Hepatocyte (in vitro differentiated cells): Measurements from ENCODE around the gene NUF2. TPM values are rescaled to one million over a fixed set of nuclear protein-coding genes. Genes with fewer than 3 reads are reported as not detected.

ENCODE experiments used
- DNase-seq: peaks from one replicate; pipeline ENCODE4 v3.0.0-alpha.2; 2016; ENCODE audit warnings: low spot score
- H2AFZ ChIP-seq: fragments of 200-600 bp; sonication (generic); 2 replicates; pipeline ENCODE4 v1.6.0; 2016; ENCODE audit warnings: antibody characterized with exemption, mild to moderate bottlenecking
- H3K27ac ChIP-seq: fragments of 200-600 bp; sonication (generic); 2 replicates; pipeline ENCODE4 v1.5.1; 2016; ENCODE audit warnings: mild to moderate bottlenecking
- H3K27me3 ChIP-seq: fragments of 200-600 bp; sonication (generic); 2 replicates; pipeline ENCODE4 v1.6.1; 2016
- H3K36me3 ChIP-seq: fragments of 200-600 bp; sonication (generic); replicated peaks from 2 replicates; pipeline ENCODE4 v1.5.1; 2016; ENCODE audit warnings: low read depth; ENCODE audit not compliant: insufficient read depth
- H3K4me1 ChIP-seq: fragments of 200-600 bp; sonication (generic); 2 replicates; pipeline ENCODE4 v1.5.1; 2016; ENCODE audit warnings: mild to moderate bottlenecking, moderate library complexity; ENCODE audit not compliant: insufficient read depth
- H3K4me2 ChIP-seq: fragments of 200-600 bp; sonication (generic); 2 replicates; pipeline ENCODE4 v1.6.0; 2016
- H3K4me3 ChIP-seq: fragments of 200-600 bp; sonication (generic); 2 replicates; pipeline ENCODE4 v1.5.1; 2016; ENCODE audit warnings: mild to moderate bottlenecking
- H3K79me2 ChIP-seq: fragments of 200-600 bp; sonication (generic); 2 replicates; pipeline ENCODE4 v1.6.0; 2017; ENCODE audit warnings: mild to moderate bottlenecking
- H3K9me2 ChIP-seq: fragments of 200-600 bp; sonication (generic); replicated peaks from 2 replicates; pipeline ENCODE4 v1.6.0; 2017; ENCODE audit warnings: mild to moderate bottlenecking; ENCODE audit not compliant: insufficient read depth
- H3K9me3 ChIP-seq: fragments of 200-600 bp; sonication (generic); 2 replicates; pipeline ENCODE4 v1.5.1; 2016; ENCODE audit warnings: low read depth, mild to moderate bottlenecking
- H4K20me1 ChIP-seq: fragments of 200-600 bp; sonication (generic); 2 replicates; pipeline ENCODE4 v1.6.0; 2016; ENCODE audit warnings: mild to moderate bottlenecking; ENCODE audit not compliant: insufficient read depth, poor library complexity, severe bottlenecking
- CTCF ChIP-seq: fragments of 200-600 bp; sonication (generic); IDR thresholded peaks from 2 replicates; pipeline ENCODE4 v1.5.1; 2016; ENCODE audit warnings: antibody characterized with exemption, mild to moderate bottlenecking; ENCODE audit not compliant: poor library complexity
- EZH2 ChIP-seq: fragments of 200-600 bp; sonication (generic); IDR thresholded peaks from 2 replicates; pipeline ENCODE4 v1.6.1; 2016; ENCODE audit warnings: antibody characterized with exemption, mild to moderate bottlenecking, borderline replicate concordance
- EZH2phosphoT487 ChIP-seq: fragments of 200-600 bp; sonication (generic); IDR thresholded peaks from one replicate; pipeline ENCODE4 v1.6.1; 2018; ENCODE audit warnings: antibody characterized with exemption, mild to moderate bottlenecking, low read depth, moderate library complexity; ENCODE audit not compliant: unreplicated experiment, severe bottlenecking
- WGBS: methylation state at CpG from one replicate; pipeline ENCODE4 v1.1.6; 2016; ENCODE audit warnings: low lambda C conversion rate; ENCODE audit errors: missing lambda C conversion rate; 5-methylcytosine and 5-hydroxymethylcytosine counted together
- polyA plus RNA-seq: library from polyadenylated mRNA; unstranded; fragments of >200 nt; fragmentation: Nextera tagmentation; extraction: Ambion mirVana; gene quantifications from 2 replicates; pipeline ENCODE4 v1.2.1, GENCODE V29; 2016
- total RNA-seq: library from RNA; depleted of rRNA; stranded (reverse); fragments of >200 nt; gene quantifications from 2 replicates; pipeline ENCODE4 v1.2.3, GENCODE V29; 2014

NUF2 gene
- total and polyA plus RNA-seq, 2 experiments from 2014 or later = 2.6 to 7.0 TPM

GRCh38 chr1:163379801-163380200, 58.0 kb downstream of the NUF2 start:
- no peak for DNase-seq
- no peaks in the 10 kb centered on the region for H3K9me2 ChIP-seq
- H3K4me2 ChIP-seq = no peak overlapping the region
- no peaks in the 10 kb centered on the region for H3K27me3 ChIP-seq
- no peaks in the 10 kb centered on the region for H3K36me3 ChIP-seq
- WGBS = 98% methylated on average over 4 of the region's 4 CpGs
- H2AFZ ChIP-seq = no peak overlapping the region
- TF ChIP-seq EZH2phosphoT487 (no peak), EZH2 (no peak), CTCF (no peak)
- no peak overlapping the region for H3K4me3 ChIP-seq
- H3K4me1 ChIP-seq = peaks cover 15% of the 10 kb centered on the region
- no peaks in the 10 kb centered on the region for H3K9me3 ChIP-seq
- H4K20me1 ChIP-seq = no peaks in the 10 kb centered on the region
- H3K27ac ChIP-seq = no peak overlapping the region
- no peaks in the 10 kb centered on the region for H3K79me2 ChIP-seq

- no peaks in the 10 kb centered on the region for H3K27me3 ChIP-seq
- no peaks in the 10 kb centered on the region for H3K36me3 ChIP-seq
- TF ChIP-seq EZH2 (no peak), EZH2phosphoT487 (no peak), CTCF (no peak)
- H3K27ac ChIP-seq = peak overlapping the region; percentile 11
- peak; percentile 6 for DNase-seq
- peak overlapping the region; percentile 32 for H3K4me2 ChIP-seq
- no peaks in the 10 kb centered on the region for H3K79me2 ChIP-seq
- no peaks in the 10 kb centered on the region for H3K9me2 ChIP-seq
- 57% methylated on average over 2 of the region's 2 CpGs for WGBS
- H3K4me3 ChIP-seq = no peak overlapping the region
- H2AFZ ChIP-seq = no peak overlapping the region
- H3K9me3 ChIP-seq = no peaks in the 10 kb centered on the region
- H4K20me1 ChIP-seq = no peaks in the 10 kb centered on the region
- peaks cover 15% of the 10 kb centered on the region for H3K4me1 ChIP-seq
Observed at GRCh38 chr1:163381487-163382184, 59.9 kb downstream of the NUF2 start.

GRCh38 chr1:163382395-163382794, 60.6 kb downstream of the NUF2 start:
- Histone ChIP-seq H3K4me3 (no peak overlapping the region), H4K20me1 (no peaks in the 10 kb centered on the region), H3K36me3 (no peaks in the 10 kb centered on the region), H3K4me2 (peak overlapping the region; percentile 32), H3K79me2 (no peaks in the 10 kb centered on the region), H3K27ac (no peak overlapping the region), H3K27me3 (no peaks in the 10 kb centered on the region), H2AFZ (no peak overlapping the region), H3K4me1 (peaks cover 15% of the 10 kb centered on the region), H3K9me2 (no peaks in the 10 kb centered on the region), H3K9me3 (no peaks in the 10 kb centered on the region)
- TF ChIP-seq CTCF = no peak
- no peak for TF ChIP-seq EZH2phosphoT487
- no peak for TF ChIP-seq EZH2
- no peak for DNase-seq
- 70% methylated on average over 4 of the region's 4 CpGs for WGBS

- H3K9me2 ChIP-seq = no peaks in the 10 kb centered on the region
- no peak overlapping the region for H3K4me2 ChIP-seq
- no peaks in the 10 kb centered on the region for H3K36me3 ChIP-seq
- TF ChIP-seq EZH2 (no peak), EZH2phosphoT487 (no peak), CTCF (no peak)
- H3K4me3 ChIP-seq = no peak overlapping the region
- H3K27me3 ChIP-seq = no peaks in the 10 kb centered on the region
- no peaks in the 10 kb centered on the region for H3K79me2 ChIP-seq
- H4K20me1 ChIP-seq = no peaks in the 10 kb centered on the region
- H2AFZ ChIP-seq = no peak overlapping the region
- DNase-seq = no peak
- no peak overlapping the region for H3K27ac ChIP-seq
- no peaks in the 10 kb centered on the region for H3K9me3 ChIP-seq
- H3K4me1 ChIP-seq = peaks cover 2% of the 10 kb centered on the region
Observed at GRCh38 chr1:163387146-163387545, 65.4 kb downstream of the NUF2 start.
